Panc1 (cell line): ENCODE data around the gene TEX14. TPM values are rescaled to one million over a fixed set of nuclear protein-coding genes. Genes with fewer than 3 reads are reported as not detected.

ENCODE experiments used
- ATAC-seq: fragments of 200-7000 bp; cut with Tn5 transposase; 2 replicates; pipeline ENCODE4 v1.9.1; 2020; ENCODE audit warnings: mild to moderate bottlenecking, moderate library complexity
- BruUV-seq: library from RNA; stranded (reverse); fragments of 400-500 nt; replicated peaks from 2 replicates; lab custom pipeline; 2021; lab: Mats Ljungman, UMichigan
- CTCF ChIA-PET: fragments of 300-600 bp; sonication (Branson Sonifier 250); formaldehyde crosslinking; loops from one replicate; lab custom pipeline; 2022; ENCODE audit warnings: antibody characterized with exemption; lab: Charles Lee
- POLR2A ChIA-PET: fragments of 300-600 bp; sonication (Branson Sonifier 250); formaldehyde crosslinking; loops from one replicate; lab custom pipeline; 2022; ENCODE audit warnings: antibody characterized with exemption; lab: Charles Lee
- DNase-seq: peaks from one replicate; pipeline ENCODE4 v3.0.0-alpha.2; 2010; ENCODE audit warnings: low read depth, low spot score
- H3K27ac ChIP-seq: 2 replicates; pipeline ENCODE4 v1.5.1; 2011; ENCODE audit warnings: mild to moderate bottlenecking, low read length, inconsistent platforms
- H3K27me3 ChIP-seq: fragments of 200-500 bp; sonication (Bioruptor generic); 2 replicates; pipeline ENCODE4 v1.6.0; 2014; ENCODE audit warnings: low read length, inconsistent platforms; ENCODE audit not compliant: control insufficient read depth, insufficient read depth
- H3K36me3 ChIP-seq: fragments of 200-500 bp; sonication (Bioruptor generic); 2 replicates; pipeline ENCODE4 v1.5.1; 2014; ENCODE audit warnings: inconsistent platforms, mild to moderate bottlenecking, low read length, moderate library complexity; ENCODE audit not compliant: control insufficient read depth, insufficient read depth
- H3K4me1 ChIP-seq: 2 replicates; pipeline ENCODE4 v1.5.1; 2011; ENCODE audit warnings: inconsistent platforms, mild to moderate bottlenecking, low read length, moderate library complexity; ENCODE audit not compliant: control insufficient read depth, insufficient read depth
- H3K4me3 ChIP-seq, 2 experiments: 2 replicates each; pipeline ENCODE4 v1.5.1; 2011 to 2012; ENCODE audit warnings: low read depth in 2 of 2, low read length in 2 of 2, mild to moderate bottlenecking in 2 of 2, inconsistent platforms in 1 of 2, moderate library complexity in 1 of 2
- H3K9me3 ChIP-seq: fragments of 200-500 bp; sonication (Bioruptor generic); 2 replicates; pipeline ENCODE4 v1.5.1; 2014; ENCODE audit warnings: low read depth, mild to moderate bottlenecking, inconsistent platforms, low read length, moderate library complexity; ENCODE audit not compliant: control insufficient read depth, insufficient read depth
- CTCF ChIP-seq: fragments of 450-650 bp; IDR thresholded peaks from 2 replicates; pipeline ENCODE4 v1.5.1; 2017; ENCODE audit warnings: mild to moderate bottlenecking
- POLR2AphosphoS5 ChIP-seq: IDR thresholded peaks from 2 replicates; pipeline ENCODE4 v1.6.1; 2012; ENCODE audit warnings: mild to moderate bottlenecking, low read depth, low read length, moderate library complexity
- REST ChIP-seq, 2 experiments: IDR thresholded peaks; 2 replicates each; pipeline ENCODE4 v1.6.1; 2011 to 2012; ENCODE audit warnings: low read depth in 2 of 2, control low read depth in 1 of 2, low read length in 1 of 2, mild to moderate bottlenecking in 1 of 2, moderate library complexity in 1 of 2; ENCODE audit not compliant: insufficient read depth in 1 of 2
- SIN3A ChIP-seq: IDR thresholded peaks from 2 replicates; pipeline ENCODE4 v1.6.1; 2012; ENCODE audit warnings: low read depth, mild to moderate bottlenecking, low read length, moderate library complexity, borderline replicate concordance; ENCODE audit not compliant: insufficient read depth
- TCF7L2 ChIP-seq: IDR thresholded peaks from 2 replicates; pipeline ENCODE4 v1.6.1; 2011; ENCODE audit warnings: mild to moderate bottlenecking, low read depth, low read length, inconsistent platforms
- in situ Hi-C: cut with HindIII; loops from 2 replicates; pipeline ENCODE4 v1.10.0; 2016; ENCODE audit warnings: low sequenced_read_pairs, low pct_unique_long_range_greater_than_20kb
- intact Hi-C: fragments of 100-400 bp; cut with micrococcal nuclease; formaldehyde crosslinking; loops from one replicate; pipeline ENCODE4 v1.10.0; 2022; ENCODE audit not compliant: unreplicated experiment
- total RNA-seq: library from RNA; stranded (reverse); gene quantifications from one replicate; pipeline ENCODE4 v1.2.1, GENCODE V29; 2021; ENCODE audit not compliant: unreplicated experiment

The TEX14 gene
- total RNA-seq, 1 experiment from 2014 or later, result not detected

- CTCF ChIA-PET, result no interaction called here
- no peak overlapping the region for H3K4me3 ChIP-seq
- TF ChIP-seq CTCF, result no peak
- no peak for TF ChIP-seq POLR2AphosphoS5
- no peak for TF ChIP-seq SIN3A
- TF ChIP-seq REST (IDR thresholded peaks at IDR 0.05; ENCODE audit: insufficient read depth in 1 of 2, low read depth in 2 of 2, low read length in 1 of 2), result no peak
- TF ChIP-seq TCF7L2, result no peak
- in situ Hi-C loops, result no loop called here
- ATAC-seq (no peak), DNase-seq (no peak)
- H3K27ac ChIP-seq, result no peak overlapping the region
- BruUV-seq, result no TSS peak
- POLR2A ChIA-PET, result interaction anchor here (0.6 kb wide), 1 partner anchor 35 kb away, joined by 10 read pairs; no protein-coding TSS in a partner anchor
- H3K36me3 ChIP-seq, result no peaks in the 10 kb centered on the region
- H3K9me3 ChIP-seq, result no peaks in the 10 kb centered on the region
- peaks cover 3% of the 10 kb centered on the region; the same call in 1 of the 2 replicates for H3K4me1 ChIP-seq
- H3K27me3 ChIP-seq, result no peaks in the 10 kb centered on the region
- intact Hi-C loops, result no loop called here
Measured at GRCh38 chr17:58527949-58528348, 163.9 kb downstream of the TEX14 start.

GRCh38 chr17:58527306-58527705, 164.5 kb downstream of the TEX14 start:
- DNase-seq (no peak), ATAC-seq (no peak)
- intact Hi-C loops, result no loop called here
- ChIA-PET CTCF (no interaction called here), POLR2A (interaction anchor here (0.6 kb wide), 1 partner anchor 34 kb away, joined by 10 read pairs; no protein-coding TSS in a partner anchor)
- Histone ChIP-seq H3K27me3 (no peaks in the 10 kb centered on the region), H3K4me1 (peaks cover 2% of the 10 kb centered on the region; the same call in 1 of the 2 replicates), H3K4me3 (no peak overlapping the region), H3K9me3 (no peaks in the 10 kb centered on the region), H3K36me3 (no peaks in the 10 kb centered on the region), H3K27ac (no peak overlapping the region)
- in situ Hi-C loops, result no loop called here
- no peak for TF ChIP-seq CTCF
- no TSS peak for BruUV-seq
